Kidney (tissue), 14 donors: ENCODE results near the gene PTPRJ. TPM values are rescaled to one million over a fixed set of nuclear protein-coding genes. Genes with fewer than 3 reads are reported as not detected.

Experiments
- DNase-seq, 5 donors: peaks; one replicate each; pipeline ENCODE4 v3.0.0-alpha.2; 2013 to 2020
- FAIRE-seq: peaks from 2 replicates; lab custom pipeline; 2012; peaks lifted over from hg19 to GRCh38; lab: Jason Lieb, UNC
- H3K27ac ChIP-seq, 2 donors: one replicate each; pipeline ENCODE4 v1.7.0; 2013; ENCODE audit warnings: low read depth in 2 of 2, low read length in 2 of 2, inconsistent platforms in 1 of 2
- H3K27me3 ChIP-seq: one replicate; pipeline ENCODE4 v1.7.1; 2013; ENCODE audit warnings: low read length, inconsistent platforms; ENCODE audit not compliant: control insufficient read depth, insufficient read depth
- H3K36me3 ChIP-seq, 3 donors: one replicate each; pipeline versions ENCODE4 v1.7.0 to v1.7.1; 2013; ENCODE audit warnings: low read length in 3 of 3, control low read depth in 1 of 3, inconsistent platforms in 1 of 3; ENCODE audit not compliant: insufficient read depth in 3 of 3, control insufficient read depth in 2 of 3
- H3K4me1 ChIP-seq, 3 donors: one replicate each; pipeline versions ENCODE4 v1.7.0 to v1.7.1; 2013; ENCODE audit warnings: low read length in 3 of 3, inconsistent platforms in 1 of 3, low read depth in 1 of 3; ENCODE audit not compliant: control insufficient read depth in 2 of 3, insufficient read depth in 2 of 3
- H3K4me3 ChIP-seq, 3 donors: one replicate each; pipeline versions ENCODE4 v1.7.0 to v1.8.1; 2013; ENCODE audit warnings: low read length in 3 of 3, control low read depth in 1 of 3, inconsistent platforms in 1 of 3
- H3K9ac ChIP-seq, 3 donors: one replicate each; pipeline versions ENCODE4 v1.7.0 to v1.7.1; 2013; ENCODE audit warnings: low read length in 3 of 3, control low read depth in 1 of 3, inconsistent platforms in 1 of 3
- H3K9me3 ChIP-seq, 3 donors: one replicate each; pipeline versions ENCODE4 v1.7.0 to v1.7.1; 2013; ENCODE audit warnings: low read length in 3 of 3, control low read depth in 1 of 3, inconsistent platforms in 1 of 3; ENCODE audit not compliant: control insufficient read depth in 2 of 3, insufficient read depth in 1 of 3
- intact Hi-C: fragments of 100-400 bp; cut with DNase I; formaldehyde crosslinking; loops from one replicate; pipeline ENCODE4 v1.11.1; 2022
- polyA plus RNA-seq: library from polyadenylated mRNA; stranded (reverse); fragments of 350-450 nt; fragmentation: Illumina TruSeq; extraction: RNeasy Lipid Tissue Mini Kit (QIAGEN cat#74804); gene quantifications from one replicate; pipeline ENCODE4 v1.2.3, GENCODE V29; 2014; ENCODE audit warnings: low read depth, low replicate concordance; ENCODE audit not compliant: insufficient read depth
- total RNA-seq: library from RNA; stranded (reverse); fragmentation: NEBNext Ultra II Directional; extraction: Animal tissue kit (Norgen Biotek cat#: 25700); gene quantifications from one replicate; pipeline ENCODE4 v1.2.1, GENCODE V29; 2021
- TF ChIP-seq, protein P1 (sequence below): IDR thresholded peaks from 3 replicates; pipeline ENCODE4 v1.5.1; 2012; ENCODE audit warnings: mild to moderate bottlenecking, moderate library complexity, borderline replicate concordance; ENCODE audit not compliant: insufficient read depth; ENCODE audit errors: extremely low read depth
- donor health status: control.
- donor health status: control.
- donor health status: control.
- donor health status: control.
- donor health status: control.
- donor health status: DM: yes; HTN: yes; CAD: no.
- donor health status: Normal renal cell carcinoma (clear cell type).

The PTPRJ gene
- total and polyA plus RNA-seq, 2 donors from 2014 or later, result 9.2 to 80.5 TPM

DNA sequence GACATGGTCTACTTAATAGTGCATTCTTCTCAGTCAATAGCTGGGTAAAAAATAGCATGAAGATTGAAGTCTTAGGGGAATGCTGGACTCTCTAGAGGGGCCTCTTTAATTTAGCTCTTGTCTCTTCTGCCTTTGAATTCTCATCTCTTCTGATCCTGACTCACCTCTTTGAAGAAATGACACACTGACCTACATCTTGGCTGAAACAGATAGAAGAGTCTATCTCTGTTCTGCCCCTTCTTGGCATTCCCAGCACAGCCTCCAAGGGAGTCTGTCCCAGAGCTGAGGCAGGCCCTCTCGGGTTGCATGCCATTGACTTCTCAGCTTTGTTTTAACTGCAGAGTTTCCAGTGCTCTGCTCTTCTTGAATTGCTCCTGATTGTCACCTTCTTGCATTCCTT, 55.7 kb downstream of the PTPRJ start:
- H3K4me3 ChIP-seq, result no peak overlapping the region
- no peaks in the 10 kb centered on the region for H3K27me3 ChIP-seq
- no peak for FAIRE-seq
- H3K36me3 ChIP-seq, result peaks cover 0 to 3% (median 0%) of the 10 kb centered on the region in 3 donors
- peak in 1 of 5 donors; percentile 15 for DNase-seq
- H3K9me3 ChIP-seq, result no peaks in the 10 kb centered on the region
- peaks cover 0 to 33% (median 30%) of the 10 kb centered on the region in 3 donors for H3K4me1 ChIP-seq
- intact Hi-C loops, result no loop called here
- TF ChIP-seq, protein P1, sequence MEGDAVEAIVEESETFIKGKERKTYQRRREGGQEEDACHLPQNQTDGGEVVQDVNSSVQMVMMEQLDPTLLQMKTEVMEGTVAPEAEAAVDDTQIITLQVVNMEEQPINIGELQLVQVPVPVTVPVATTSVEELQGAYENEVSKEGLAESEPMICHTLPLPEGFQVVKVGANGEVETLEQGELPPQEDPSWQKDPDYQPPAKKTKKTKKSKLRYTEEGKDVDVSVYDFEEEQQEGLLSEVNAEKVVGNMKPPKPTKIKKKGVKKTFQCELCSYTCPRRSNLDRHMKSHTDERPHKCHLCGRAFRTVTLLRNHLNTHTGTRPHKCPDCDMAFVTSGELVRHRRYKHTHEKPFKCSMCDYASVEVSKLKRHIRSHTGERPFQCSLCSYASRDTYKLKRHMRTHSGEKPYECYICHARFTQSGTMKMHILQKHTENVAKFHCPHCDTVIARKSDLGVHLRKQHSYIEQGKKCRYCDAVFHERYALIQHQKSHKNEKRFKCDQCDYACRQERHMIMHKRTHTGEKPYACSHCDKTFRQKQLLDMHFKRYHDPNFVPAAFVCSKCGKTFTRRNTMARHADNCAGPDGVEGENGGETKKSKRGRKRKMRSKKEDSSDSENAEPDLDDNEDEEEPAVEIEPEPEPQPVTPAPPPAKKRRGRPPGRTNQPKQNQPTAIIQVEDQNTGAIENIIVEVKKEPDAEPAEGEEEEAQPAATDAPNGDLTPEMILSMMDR, result no peak
- no peak overlapping the region for H3K27ac ChIP-seq
- no peak overlapping the region for H3K9ac ChIP-seq

GRCh38 chr11:48036466-48036865, 56.1 kb downstream of the PTPRJ start:
- DNase-seq, result no peak
- Histone ChIP-seq H3K4me1 (peaks cover 0 to 30% (median 26%) of the 10 kb centered on the region in 3 donors), H3K9ac (no peak overlapping the region), H3K9me3 (no peaks in the 10 kb centered on the region), H3K36me3 (peaks cover 0 to 3% (median 0%) of the 10 kb centered on the region in 3 donors), H3K27ac (peak overlapping the region in 1 of 2 donors; percentile 18), H3K27me3 (no peaks in the 10 kb centered on the region), H3K4me3 (no peak overlapping the region)
- no peak for FAIRE-seq
- TF ChIP-seq, protein P1, result no peak
- intact Hi-C loops, result no loop called here

DNA sequence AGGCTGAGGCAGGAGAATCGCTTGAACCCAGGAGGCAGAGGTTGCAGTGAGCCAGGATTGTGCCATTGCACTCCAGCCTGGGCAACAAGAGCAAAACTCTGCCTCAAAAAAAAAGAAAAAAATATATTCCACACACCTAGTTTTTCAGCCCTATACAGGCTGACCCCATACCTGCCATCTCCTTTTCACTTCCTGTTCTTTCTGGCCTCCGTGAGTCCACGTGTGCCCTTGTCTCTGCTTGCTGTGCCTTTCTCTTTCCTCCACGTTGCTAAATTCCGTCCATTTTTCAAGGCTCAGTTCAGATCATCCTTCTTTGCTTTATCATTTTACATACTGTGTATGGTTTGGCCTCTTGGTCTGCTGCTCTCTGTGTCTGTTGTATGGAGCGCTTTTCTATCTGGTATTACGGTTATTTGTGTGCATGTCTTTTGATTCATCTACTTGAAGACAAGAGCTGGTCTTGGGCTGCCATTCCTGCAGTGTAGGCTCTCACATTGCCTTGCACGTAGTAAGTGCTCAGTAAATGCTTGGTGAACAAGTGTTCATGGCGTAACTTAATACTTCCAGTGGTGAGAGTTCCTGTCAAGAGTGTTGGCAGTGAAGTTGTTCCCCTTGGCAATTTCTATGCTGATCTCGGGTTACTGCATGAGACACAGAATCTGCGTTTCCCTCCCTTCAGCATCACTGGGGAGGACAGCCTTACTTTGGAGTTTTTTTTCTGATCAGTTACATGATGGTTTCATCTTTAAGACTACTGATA, 57.5 kb downstream of the PTPRJ start:
- Histone ChIP-seq H3K27me3 (no peaks in the 10 kb centered on the region), H3K27ac (no peak overlapping the region), H3K4me3 (no peak overlapping the region), H3K36me3 (peaks cover 0 to 3% (median 0%) of the 10 kb centered on the region in 3 donors), H3K9me3 (no peaks in the 10 kb centered on the region), H3K4me1 (peaks cover 0 to 29% (median 25%) of the 10 kb centered on the region in 3 donors), H3K9ac (no peak overlapping the region)
- intact Hi-C loops, result no loop called here
- DNase-seq, result no peak
- FAIRE-seq, result no peak
- TF ChIP-seq, protein P1, result no peak
